GM12874 (cell line): ENCODE data around the gene MRPL24.

Source experiments
- CTCF ChIP-seq: IDR thresholded peaks from 2 replicates; pipeline ENCODE4 v1.5.1; 2011; ENCODE audit warnings: low read depth, mild to moderate bottlenecking, control low read depth, low read length, moderate library complexity; ENCODE audit not compliant: insufficient read depth

MRPL24 gene

GRCh38 chr1:156754219-156754618 is 13.3 kb upstream of the MRPL24 start:
- TF ChIP-seq CTCF = no peak

- no peak for TF ChIP-seq CTCF
Observed at GRCh38 chr1:156752843-156753482, 12.1 kb upstream of the MRPL24 start.

- no peak for TF ChIP-seq CTCF
Observed at GRCh38 chr1:156751757-156752481, 11.0 kb upstream of the MRPL24 start.

- no peak for TF ChIP-seq CTCF
Observed at GRCh38 chr1:156751451-156751756, 10.5 kb upstream of the MRPL24 start, which contains the start of gene HDGF. HDGF (minus strand) TSS chr1:156751675; CDS start chr1:156751429, 246 bp downstream.

GRCh38 chr1:156750711-156751450 is 10.0 kb upstream of the MRPL24 start:
- TF ChIP-seq CTCF = no peak

GRCh38 chr1:156750191-156750672 is 9.3 kb upstream of the MRPL24 start:
- TF ChIP-seq CTCF = no peak

- TF ChIP-seq CTCF = no peak
Observed at GRCh38 chr1:156749419-156750118, 8.7 kb upstream of the MRPL24 start.
